ENCODE measurements around the gene PBX1. TPM values are rescaled to one million over a fixed set of nuclear protein-coding genes. Genes with fewer than 3 reads are reported as not detected.
"Not testable (repeated sequence)": the region's sequence is repeated elsewhere in the genome, so short reads cannot be mapped to it uniquely, and the experiment has no call there.

PBX1 gene
- total RNA-seq, 1 experiment from 2014 or later: 9.8 TPM

DNA sequence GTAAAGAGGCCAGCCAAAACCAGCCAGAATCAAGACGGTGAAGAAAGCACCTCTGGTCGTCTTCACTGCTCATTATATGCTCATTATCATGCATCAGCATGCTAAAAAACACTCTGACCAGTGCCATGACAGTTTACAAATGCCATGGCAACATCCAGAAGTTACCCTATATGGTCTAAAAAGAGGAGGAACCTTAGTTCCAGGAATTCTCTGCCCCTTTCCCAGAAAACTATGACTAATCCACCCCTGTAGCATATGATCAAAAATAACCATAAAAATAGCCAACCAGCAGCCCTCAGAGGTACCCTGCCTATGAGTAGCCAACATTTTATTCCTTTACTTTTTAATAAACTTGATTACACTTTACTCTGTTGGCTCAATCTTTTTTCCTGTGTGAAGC is 34.2 kb upstream of the PBX1 start:
- CTCF ChIA-PET: no interaction called here
- DNase-seq: no peak
- POLR2A ChIA-PET (ENCODE audit: unreplicated experiment): no interaction called here
- ATAC-seq: no peak
- H3K36me3 ChIP-seq (ENCODE audit: low read depth, low read length): no peaks in the 10 kb centered on the region
- H3K27ac ChIP-seq (ENCODE audit: low read length): no peak overlapping the region
- H4K20me1 ChIP-seq (ENCODE audit: low read length): no peaks in the 10 kb centered on the region
- no peak overlapping the region for H2AFZ ChIP-seq (ENCODE audit: low read length)
- H3K9ac ChIP-seq (ENCODE audit: low read length): no peak overlapping the region
- H3K4me1 ChIP-seq (ENCODE audit: insufficient read depth, low read length): no peaks in the 10 kb centered on the region
- H3K4me3 ChIP-seq (ENCODE audit: low read length): no peak overlapping the region
- intact Hi-C loops (cut with micrococcal nuclease): no loop called here
- no peaks in the 10 kb centered on the region for H3K79me2 ChIP-seq (ENCODE audit: low read length)
- H3F3A ChIP-seq (ENCODE audit: low read length, unreplicated experiment): no peaks in the 10 kb centered on the region
- H3K9me2 ChIP-seq (replicated peaks; ENCODE audit: low read length): no peaks in the 10 kb centered on the region
- no TSS peak for BruUV-seq (replicated peaks)
- H3K27me3 ChIP-seq (ENCODE audit: low read length): peaks cover 15% of the 10 kb centered on the region; the same call in 1 of the 2 replicates
- TF ChIP-seq, protein P1, sequence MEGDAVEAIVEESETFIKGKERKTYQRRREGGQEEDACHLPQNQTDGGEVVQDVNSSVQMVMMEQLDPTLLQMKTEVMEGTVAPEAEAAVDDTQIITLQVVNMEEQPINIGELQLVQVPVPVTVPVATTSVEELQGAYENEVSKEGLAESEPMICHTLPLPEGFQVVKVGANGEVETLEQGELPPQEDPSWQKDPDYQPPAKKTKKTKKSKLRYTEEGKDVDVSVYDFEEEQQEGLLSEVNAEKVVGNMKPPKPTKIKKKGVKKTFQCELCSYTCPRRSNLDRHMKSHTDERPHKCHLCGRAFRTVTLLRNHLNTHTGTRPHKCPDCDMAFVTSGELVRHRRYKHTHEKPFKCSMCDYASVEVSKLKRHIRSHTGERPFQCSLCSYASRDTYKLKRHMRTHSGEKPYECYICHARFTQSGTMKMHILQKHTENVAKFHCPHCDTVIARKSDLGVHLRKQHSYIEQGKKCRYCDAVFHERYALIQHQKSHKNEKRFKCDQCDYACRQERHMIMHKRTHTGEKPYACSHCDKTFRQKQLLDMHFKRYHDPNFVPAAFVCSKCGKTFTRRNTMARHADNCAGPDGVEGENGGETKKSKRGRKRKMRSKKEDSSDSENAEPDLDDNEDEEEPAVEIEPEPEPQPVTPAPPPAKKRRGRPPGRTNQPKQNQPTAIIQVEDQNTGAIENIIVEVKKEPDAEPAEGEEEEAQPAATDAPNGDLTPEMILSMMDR (conservative IDR thresholded peaks at IDR 0.05; ENCODE audit: low read depth, low read length): no peak
- TF ChIP-seq EZH2 (IDR thresholded peaks at IDR 0.05; ENCODE audit: low read length, unreplicated experiment) (no peak), EZH2phosphoT487 (IDR thresholded peaks at IDR 0.05; ENCODE audit: borderline replicate concordance, low read length) (no peak)
- no peak overlapping the region for H3K4me2 ChIP-seq (ENCODE audit: low read length)
- peaks cover 10% of the 10 kb centered on the region for H3K9me3 ChIP-seq (ENCODE audit: low read length)

DNA sequence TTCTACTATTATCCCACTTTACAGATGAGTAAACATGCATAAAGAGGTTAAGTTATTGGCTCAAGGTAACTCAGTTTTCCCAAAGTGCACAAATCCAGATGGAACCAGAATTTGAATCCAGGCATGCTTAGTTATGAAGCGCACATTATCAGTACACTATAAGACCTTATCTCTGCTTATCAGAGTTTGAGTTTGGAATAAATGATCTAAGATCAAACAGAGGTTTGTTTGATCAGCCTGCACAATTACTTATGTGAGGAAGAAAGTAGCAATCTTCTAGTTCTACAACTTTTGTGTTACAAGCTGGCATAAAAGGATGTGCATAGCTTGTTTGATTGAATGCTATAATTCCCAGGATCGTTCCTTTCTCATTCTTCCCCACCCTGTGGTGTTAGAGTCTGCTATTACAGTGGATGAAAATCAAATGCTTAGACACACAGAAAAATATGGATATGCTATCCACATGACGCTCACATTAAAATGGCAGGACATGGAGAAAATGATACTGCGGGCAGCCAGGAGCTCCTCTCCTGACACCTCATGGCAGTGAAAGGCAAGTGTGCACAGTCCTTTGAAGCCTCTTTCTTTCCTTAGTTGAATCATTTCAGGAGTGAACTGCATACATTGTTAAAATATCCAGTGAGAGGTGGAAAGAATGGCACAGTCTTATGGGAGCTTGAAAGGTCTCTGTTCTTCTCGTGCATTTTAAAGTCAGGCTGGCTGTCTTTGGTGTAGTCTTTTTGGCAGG is 23.9 kb upstream of the PBX1 start:
- Histone ChIP-seq H2AFZ (ENCODE audit: low read length) (no peak overlapping the region), H3K79me2 (ENCODE audit: low read length) (no peaks in the 10 kb centered on the region), H3K4me1 (ENCODE audit: insufficient read depth, low read length) (no peaks in the 10 kb centered on the region), H3K9me2 (replicated peaks; ENCODE audit: low read length) (0 out of 2 replicates have a peak, but pooled peaks cover 3% of the 10 kb centered on the region), H3K9ac (ENCODE audit: low read length) (no peak overlapping the region), H3K27me3 (ENCODE audit: low read length) (0 out of 2 replicates have a peak, but pooled peaks cover 15% of the 10 kb centered on the region), H3K36me3 (ENCODE audit: low read depth, low read length) (no peaks in the 10 kb centered on the region), H4K20me1 (ENCODE audit: low read length) (no peaks in the 10 kb centered on the region), H3K4me3 (ENCODE audit: low read length) (no peak overlapping the region), H3F3A (ENCODE audit: low read length, unreplicated experiment) (no peaks in the 10 kb centered on the region), H3K4me2 (ENCODE audit: low read length) (no peak overlapping the region), H3K27ac (ENCODE audit: low read length) (no peak overlapping the region), H3K9me3 (ENCODE audit: low read length) (no peaks in the 10 kb centered on the region)
- intact Hi-C loops (cut with micrococcal nuclease): no loop called here
- DNase-seq: no peak
- TF ChIP-seq EZH2phosphoT487 (IDR thresholded peaks at IDR 0.05; ENCODE audit: borderline replicate concordance, low read length) (no peak), EZH2 (IDR thresholded peaks at IDR 0.05; ENCODE audit: low read length, unreplicated experiment) (no peak)
- TF ChIP-seq, protein P1 (conservative IDR thresholded peaks at IDR 0.05; ENCODE audit: low read depth, low read length): no peak
- peak; percentile 29; the same call in 1 of the 2 replicates for ATAC-seq
- ChIA-PET POLR2A (ENCODE audit: unreplicated experiment) (no interaction called here), CTCF (interaction anchor here (0.5 kb wide), 1 partner anchor 395 kb away, joined by 3 read pairs; no protein-coding TSS in a partner anchor)
- BruUV-seq (replicated peaks): no TSS peak

DNA sequence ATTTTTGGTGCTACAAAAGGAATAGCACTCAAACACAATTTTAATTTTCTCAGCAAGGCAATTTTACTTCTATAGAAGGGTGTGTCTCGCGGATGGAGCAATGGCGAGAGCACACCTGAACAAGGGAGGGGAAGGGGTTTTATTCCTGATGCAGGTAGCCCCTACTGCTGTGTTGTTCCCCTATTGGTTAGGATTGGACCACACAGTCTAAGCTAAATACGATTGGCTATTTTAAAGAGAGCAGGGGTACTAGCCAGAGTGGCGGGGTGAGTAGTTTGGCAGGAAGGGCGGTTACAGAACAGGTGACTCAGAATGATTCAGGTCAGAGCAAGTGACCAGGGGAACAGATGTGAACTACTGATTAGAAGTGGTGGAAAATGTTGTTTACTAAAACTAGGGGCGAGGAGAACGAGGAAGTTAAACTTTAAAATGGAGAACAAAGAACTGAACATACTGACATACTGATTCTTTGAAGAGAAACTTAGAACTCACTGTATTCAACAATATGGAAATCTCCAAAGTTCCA is 6.5 kb upstream of the PBX1 start:
- H3K4me1 ChIP-seq (ENCODE audit: insufficient read depth, low read length); H4K20me1 ChIP-seq (ENCODE audit: low read length); H3K27ac ChIP-seq (ENCODE audit: low read length); H3K4me2 ChIP-seq (ENCODE audit: low read length); H3K9ac ChIP-seq (ENCODE audit: low read length); DNase-seq; BruUV-seq (replicated peaks); H3K9me2 ChIP-seq (replicated peaks; ENCODE audit: low read length); H3K79me2 ChIP-seq (ENCODE audit: low read length); H2AFZ ChIP-seq (ENCODE audit: low read length); H3K4me3 ChIP-seq (ENCODE audit: low read length); H3K27me3 ChIP-seq (ENCODE audit: low read length); H3K9me3 ChIP-seq (ENCODE audit: low read length); H3K36me3 ChIP-seq (ENCODE audit: low read depth, low read length); POLR2A ChIA-PET (ENCODE audit: unreplicated experiment); intact Hi-C loops (cut with micrococcal nuclease); ATAC-seq; CTCF ChIA-PET; H3F3A ChIP-seq (ENCODE audit: low read length, unreplicated experiment): not testable (repeated sequence)
